Measurements from ENCODE around the gene FAHD2B.
"Not testable (repeated sequence)": the region's sequence is repeated elsewhere in the genome, so short reads cannot be mapped to it uniquely, and the experiment has no call there.

Gene FAHD2B

GRCh38 chr2:97067279-97068004 is 27.2 kb downstream of the FAHD2B start:
- DNase-seq, result no peak

GRCh38 chr2:97066030-97066429 is 28.7 kb downstream of the FAHD2B start:
- DNase-seq, result not testable (repeated sequence)

GRCh38 chr2:97062020-97062419 is 32.7 kb downstream of the FAHD2B start:
- not testable (repeated sequence) for DNase-seq

GRCh38 chr2:97059782-97060181 is 34.9 kb downstream of the FAHD2B start:
- DNase-seq, result not testable (repeated sequence)

- not testable (repeated sequence) for DNase-seq
Measured at GRCh38 chr2:97056150-97056549, 38.5 kb downstream of the FAHD2B start.

GRCh38 chr2:97050032-97050431 is 44.6 kb downstream of the FAHD2B start:
- not testable (repeated sequence) for DNase-seq

- not testable (repeated sequence) for DNase-seq
Measured at GRCh38 chr2:97048448-97048847, 46.2 kb downstream of the FAHD2B start.

- not testable (repeated sequence) for DNase-seq
Measured at GRCh38 chr2:97046676-97047075, 48.0 kb downstream of the FAHD2B start.

GRCh38 chr2:97045895-97046499 is 48.7 kb downstream of the FAHD2B start:
- DNase-seq, result not testable (repeated sequence)

All from SW 1271 (cell line).